Kidney (tissue), 14 donors: Measurements from ENCODE around the gene PDIA5. TPM values are rescaled to one million over a fixed set of nuclear protein-coding genes. Genes with fewer than 3 reads are reported as not detected.

ENCODE experiments used
- DNase-seq, 5 donors: peaks; one replicate each; pipeline ENCODE4 v3.0.0-alpha.2; 2013 to 2020
- FAIRE-seq: peaks from 2 replicates; lab custom pipeline; 2012; peaks lifted over from hg19 to GRCh38; lab: Jason Lieb, UNC
- H3K27ac ChIP-seq, 2 donors: one replicate each; pipeline ENCODE4 v1.7.0; 2013; ENCODE audit warnings: low read depth in 2 of 2, low read length in 2 of 2, inconsistent platforms in 1 of 2
- H3K27me3 ChIP-seq: one replicate; pipeline ENCODE4 v1.7.1; 2013; ENCODE audit warnings: low read length, inconsistent platforms; ENCODE audit not compliant: control insufficient read depth, insufficient read depth
- H3K36me3 ChIP-seq, 3 donors: one replicate each; pipeline versions ENCODE4 v1.7.0 to v1.7.1; 2013; ENCODE audit warnings: low read length in 3 of 3, control low read depth in 1 of 3, inconsistent platforms in 1 of 3; ENCODE audit not compliant: insufficient read depth in 3 of 3, control insufficient read depth in 2 of 3
- H3K4me1 ChIP-seq, 3 donors: one replicate each; pipeline versions ENCODE4 v1.7.0 to v1.7.1; 2013; ENCODE audit warnings: low read length in 3 of 3, inconsistent platforms in 1 of 3, low read depth in 1 of 3; ENCODE audit not compliant: control insufficient read depth in 2 of 3, insufficient read depth in 2 of 3
- H3K4me3 ChIP-seq, 3 donors: one replicate each; pipeline versions ENCODE4 v1.7.0 to v1.8.1; 2013; ENCODE audit warnings: low read length in 3 of 3, control low read depth in 1 of 3, inconsistent platforms in 1 of 3
- H3K9ac ChIP-seq, 3 donors: one replicate each; pipeline versions ENCODE4 v1.7.0 to v1.7.1; 2013; ENCODE audit warnings: low read length in 3 of 3, control low read depth in 1 of 3, inconsistent platforms in 1 of 3
- H3K9me3 ChIP-seq, 3 donors: one replicate each; pipeline versions ENCODE4 v1.7.0 to v1.7.1; 2013; ENCODE audit warnings: low read length in 3 of 3, control low read depth in 1 of 3, inconsistent platforms in 1 of 3; ENCODE audit not compliant: control insufficient read depth in 2 of 3, insufficient read depth in 1 of 3
- CTCF ChIP-seq: IDR thresholded peaks from 3 replicates; pipeline ENCODE4 v1.5.1; 2012; ENCODE audit warnings: mild to moderate bottlenecking, moderate library complexity, borderline replicate concordance; ENCODE audit not compliant: insufficient read depth; ENCODE audit errors: extremely low read depth
- intact Hi-C: fragments of 100-400 bp; cut with DNase I; formaldehyde crosslinking; loops from one replicate; pipeline ENCODE4 v1.11.1; 2022
- polyA plus RNA-seq: library from polyadenylated mRNA; stranded (reverse); fragments of 350-450 nt; fragmentation: Illumina TruSeq; extraction: RNeasy Lipid Tissue Mini Kit (QIAGEN cat#74804); gene quantifications from one replicate; pipeline ENCODE4 v1.2.3, GENCODE V29; 2014; ENCODE audit warnings: low read depth, low replicate concordance; ENCODE audit not compliant: insufficient read depth
- total RNA-seq: library from RNA; stranded (reverse); fragmentation: NEBNext Ultra II Directional; extraction: Animal tissue kit (Norgen Biotek cat#: 25700); gene quantifications from one replicate; pipeline ENCODE4 v1.2.1, GENCODE V29; 2021
- donor health status: control.
- donor health status: control.
- donor health status: control.
- donor health status: control.
- donor health status: control.
- donor health status: DM: yes; HTN: yes; CAD: no.
- donor health status: Normal renal cell carcinoma (clear cell type).

The PDIA5 gene
- total and polyA plus RNA-seq, 2 donors from 2014 or later = 19.9 to 27.9 TPM

GRCh38 chr3:123082370-123083065 is 15.7 kb downstream of the PDIA5 start:
- Histone ChIP-seq H3K9me3 (no peaks in the 10 kb centered on the region), H3K27me3 (no peaks in the 10 kb centered on the region), H3K4me3 (no peak overlapping the region), H3K4me1 (peaks cover 3 to 32% (median 20%) of the 10 kb centered on the region in 3 donors), H3K9ac (no peak overlapping the region), H3K27ac (no peak overlapping the region), H3K36me3 (no peaks in the 10 kb centered on the region)
- DNase-seq (peak in 1 of 5 donors; percentile 36), FAIRE-seq (no peak)
- TF ChIP-seq CTCF = no peak
- intact Hi-C loops = no loop called here

- Histone ChIP-seq H3K9ac (no peak overlapping the region), H3K36me3 (no peaks in the 10 kb centered on the region), H3K4me3 (no peak overlapping the region), H3K27ac (no peak overlapping the region), H3K9me3 (no peaks in the 10 kb centered on the region), H3K27me3 (no peaks in the 10 kb centered on the region), H3K4me1 (peaks cover 3 to 38% (median 20%) of the 10 kb centered on the region in 3 donors)
- intact Hi-C loops = no loop called here
- no peak for DNase-seq
- no peak for TF ChIP-seq CTCF
- no peak for FAIRE-seq
Observed at GRCh38 chr3:123083383-123084124, 16.7 kb downstream of the PDIA5 start.

- peak in 1 of 5 donors; percentile 34 for DNase-seq
- peaks cover 3 to 43% (median 25%) of the 10 kb centered on the region in 3 donors for H3K4me1 ChIP-seq
- no peak overlapping the region for H3K27ac ChIP-seq
- no peak overlapping the region for H3K9ac ChIP-seq
- intact Hi-C loops = no loop called here
- no peaks in the 10 kb centered on the region for H3K27me3 ChIP-seq
- TF ChIP-seq CTCF = no peak
- no peaks in the 10 kb centered on the region for H3K9me3 ChIP-seq
- no peak overlapping the region for H3K4me3 ChIP-seq
- no peak for FAIRE-seq
- H3K36me3 ChIP-seq = no peaks in the 10 kb centered on the region
Observed at GRCh38 chr3:123084192-123084591, 17.4 kb downstream of the PDIA5 start.
